GM20431 (cell line): ENCODE data around the gene PNKP.

Source experiments
- in situ Hi-C: fragments of 300-500 bp; cut with MseI, MboI; formaldehyde crosslinking; loops from one replicate; pipeline ENCODE4 v1.15.0; 2020; ENCODE audit warnings: low sequenced_read_pairs; ENCODE audit not compliant: unreplicated experiment

Gene PNKP

GRCh38 chr19:49890349-49891311 lies 23.3 kb upstream of the PNKP start:
- in situ Hi-C loops, result no loop called here

- in situ Hi-C loops, result no loop called here
These were observed 22.4 kb upstream of the PNKP start for GRCh38 chr19:49889687-49890348.

DNA sequence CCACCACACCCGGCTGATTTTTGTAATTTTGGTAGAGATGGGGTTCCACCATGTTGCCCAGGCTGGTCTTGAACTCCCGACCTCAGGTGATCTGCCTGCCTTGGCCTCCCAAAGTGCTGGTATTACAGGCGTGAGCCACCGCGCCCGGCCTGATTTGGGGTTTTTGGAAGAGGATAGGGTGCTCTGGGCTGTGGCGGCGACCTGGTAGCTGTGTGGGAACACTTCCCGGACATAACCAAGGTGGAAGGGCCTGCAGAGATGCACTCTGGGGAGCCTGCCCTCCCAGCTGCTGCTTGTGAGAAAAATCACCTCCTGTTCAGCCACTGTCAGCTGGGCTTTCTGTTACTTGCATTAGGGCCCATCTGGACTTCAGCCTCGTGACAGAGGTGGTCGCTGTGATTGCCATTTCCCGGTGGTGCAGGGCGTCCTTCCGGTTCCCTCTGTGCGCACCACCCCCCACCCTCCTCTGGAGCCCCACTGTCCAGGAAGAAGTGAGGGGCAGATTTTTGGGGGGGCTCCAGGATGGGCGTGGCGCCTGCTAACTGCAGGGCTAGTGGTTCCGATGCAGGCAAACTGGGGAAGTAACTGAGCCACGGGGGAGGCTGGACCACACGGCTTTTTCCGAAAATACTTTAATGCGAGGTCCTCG lies 21.8 kb upstream of the PNKP start:
- in situ Hi-C loops, result no loop called here

GRCh38 chr19:49888510-49888824 lies 21.1 kb upstream of the PNKP start:
- in situ Hi-C loops, result no loop called here

DNA sequence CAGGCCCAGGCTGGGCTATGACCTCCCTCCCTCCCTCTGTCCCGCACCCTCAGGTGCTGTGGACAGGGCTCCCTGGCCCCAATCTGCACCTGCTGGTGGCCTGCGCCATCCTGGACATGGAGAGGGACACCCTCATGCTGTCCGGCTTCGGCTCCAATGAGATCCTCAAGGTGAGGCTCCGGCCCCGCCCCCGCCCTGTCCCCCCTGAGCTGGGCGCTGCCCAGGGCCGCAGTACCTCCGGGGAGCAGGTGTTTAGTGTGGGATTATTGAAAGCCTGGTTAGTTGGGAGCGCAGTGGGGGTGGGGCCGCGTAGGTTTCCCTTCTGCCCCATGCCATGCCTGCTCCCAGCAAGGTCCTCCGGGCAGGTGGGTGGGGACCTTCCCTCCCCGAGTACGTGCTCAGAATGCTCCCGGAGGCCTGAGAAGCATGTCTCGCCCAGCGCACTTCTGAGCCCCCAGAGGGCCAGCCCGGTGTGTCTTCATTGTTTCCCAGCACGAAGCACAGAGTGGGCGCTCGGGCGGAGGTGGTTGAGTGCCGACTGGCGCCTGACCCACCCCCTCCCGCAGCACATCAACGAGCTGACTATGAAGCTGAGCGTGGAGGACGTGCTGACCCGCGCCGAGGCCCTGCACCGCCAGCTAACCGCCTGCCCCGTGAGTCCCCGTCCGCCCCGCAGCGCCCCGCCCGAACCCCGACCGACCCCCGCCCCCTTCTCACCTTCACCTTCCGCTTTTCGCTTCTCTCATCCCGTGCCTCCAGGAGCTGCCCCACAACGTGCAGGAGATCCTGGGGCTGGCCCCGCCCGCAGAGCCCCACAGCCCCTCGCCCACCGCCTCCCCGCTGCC lies 20.5 kb upstream of the PNKP start:
- in situ Hi-C loops, result no loop called here

DNA sequence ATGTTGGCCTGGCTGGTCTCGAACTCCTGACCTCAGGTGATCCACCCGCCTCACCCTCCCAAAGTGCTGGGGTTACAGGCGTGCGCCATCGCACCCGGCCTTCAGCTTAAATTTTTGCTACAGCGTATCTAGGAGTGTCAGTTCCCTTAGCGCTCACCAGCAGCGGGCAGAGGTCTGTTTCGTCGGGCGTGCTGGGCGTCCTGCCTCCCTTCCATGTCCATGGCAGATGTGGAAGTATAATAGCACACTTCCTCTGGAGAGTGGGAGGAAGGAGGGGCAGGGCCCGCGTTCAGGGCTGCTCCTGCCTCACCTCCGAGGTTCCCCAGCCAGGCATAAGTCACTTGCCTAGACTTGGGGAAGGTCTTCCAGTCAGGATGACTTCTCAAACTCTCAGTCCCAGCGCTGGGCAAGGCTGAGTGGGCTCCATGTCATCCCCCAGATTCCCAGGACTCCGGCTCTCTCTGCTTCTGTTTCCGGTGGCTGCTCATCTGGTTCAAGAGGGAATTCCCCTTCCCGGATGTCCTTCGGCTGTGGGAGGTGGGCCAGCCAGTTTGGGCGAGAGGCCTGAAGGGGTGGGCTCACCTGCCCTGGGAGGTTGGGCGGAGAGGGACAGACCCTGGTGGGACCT lies 19.8 kb upstream of the PNKP start:
- in situ Hi-C loops, result no loop called here

- in situ Hi-C loops, result no loop called here
These were observed 17.4 kb upstream of the PNKP start for GRCh38 chr19:49884760-49885159.

DNA sequence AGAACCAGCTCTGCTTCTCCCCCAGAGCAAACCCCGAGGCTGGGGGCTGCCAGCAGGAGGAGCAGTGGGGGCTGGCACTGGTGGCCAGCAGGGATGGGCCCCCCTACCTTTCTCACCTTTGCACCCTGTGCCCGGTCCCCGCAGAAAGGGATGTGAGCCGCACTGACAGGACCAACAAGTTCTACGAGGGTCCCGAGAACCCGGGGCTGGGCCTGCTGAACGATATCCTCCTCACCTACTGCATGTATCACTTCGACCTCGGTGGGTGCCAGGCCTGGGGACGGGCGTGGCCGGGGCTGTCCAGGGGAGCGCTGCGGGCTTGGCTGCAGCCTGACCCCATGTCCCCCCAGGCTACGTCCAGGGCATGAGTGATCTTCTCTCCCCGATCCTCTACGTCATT lies 16.7 kb upstream of the PNKP start:
- in situ Hi-C loops, result no loop called here

DNA sequence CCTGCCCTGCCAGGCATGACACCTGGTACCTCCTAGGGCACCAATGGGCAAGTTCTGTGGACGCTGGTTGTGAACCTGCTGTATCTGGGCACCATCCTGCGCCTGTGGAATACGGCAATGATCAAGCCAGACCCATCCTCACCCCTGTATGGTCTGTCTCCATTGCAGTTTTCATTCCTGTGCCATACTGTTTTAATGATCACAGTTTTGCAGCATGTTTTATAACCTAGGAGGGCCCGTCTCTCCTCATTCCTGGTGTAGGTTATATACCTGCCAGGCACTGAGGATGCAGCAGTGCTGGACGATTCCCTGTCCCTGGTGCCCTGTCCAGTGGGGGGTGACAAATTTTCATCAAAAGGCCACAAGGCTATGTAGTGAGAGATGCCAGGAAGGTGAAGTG lies 15.7 kb upstream of the PNKP start:
- in situ Hi-C loops, result no loop called here

DNA sequence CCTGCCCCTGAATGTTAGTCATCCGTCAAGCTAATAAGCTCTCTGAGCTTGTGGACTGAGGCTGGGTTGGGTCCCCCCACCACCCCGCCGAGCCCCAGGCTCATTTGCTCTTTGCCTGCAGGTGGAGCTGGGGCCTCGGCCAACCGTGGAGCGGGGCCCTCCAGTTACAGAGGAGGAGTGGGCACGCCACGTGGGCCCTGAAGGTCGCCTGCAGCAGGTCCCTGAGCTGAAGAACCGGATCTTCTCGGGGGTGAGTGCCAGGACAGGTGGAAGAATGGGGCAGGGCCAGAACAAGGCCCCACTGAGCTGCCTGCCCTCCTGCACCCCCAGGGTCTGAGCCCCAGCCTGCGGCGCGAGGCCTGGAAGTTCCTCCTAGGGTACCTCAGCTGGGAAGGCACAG lies 15.3 kb upstream of the PNKP start:
- in situ Hi-C loops, result no loop called here

DNA sequence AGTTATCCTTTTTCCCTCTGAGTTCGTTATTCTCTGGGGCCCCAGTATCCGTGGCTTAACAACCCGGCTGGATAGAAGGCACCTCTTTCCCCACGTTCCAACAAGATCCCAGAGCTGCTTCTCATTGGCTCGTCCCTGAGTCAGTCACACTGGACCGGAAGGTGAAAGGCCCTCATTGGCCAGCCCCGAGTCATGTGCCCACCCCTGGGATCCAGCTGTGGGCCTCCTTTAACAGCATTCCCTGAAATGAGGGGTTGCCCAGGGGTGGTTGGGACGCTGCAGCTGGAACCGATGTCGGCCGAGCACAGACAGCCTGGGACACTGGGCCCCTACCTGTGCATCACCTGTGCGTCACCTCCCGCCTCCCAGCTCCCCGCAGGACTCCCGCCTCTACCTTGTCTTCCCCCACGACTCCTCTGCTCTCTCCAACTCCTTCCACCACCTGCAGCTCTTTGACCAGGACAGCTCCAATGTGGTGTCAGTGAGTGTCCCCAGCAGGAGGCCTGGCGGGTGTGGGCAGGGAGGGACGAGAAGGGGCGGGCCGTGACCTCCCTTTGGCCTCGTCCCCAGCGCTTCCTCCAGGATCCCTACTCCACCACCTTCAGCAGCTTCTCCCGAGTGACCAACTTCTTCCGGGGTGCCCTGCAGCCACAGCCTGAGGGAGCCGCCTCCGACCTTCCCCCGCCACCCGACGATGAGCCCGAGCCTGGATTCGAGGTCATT lies 14.5 kb upstream of the PNKP start:
- in situ Hi-C loops, result no loop called here

GRCh38 chr19:49881186-49881585 lies 13.8 kb upstream of the PNKP start:
- in situ Hi-C loops, result no loop called here

DNA sequence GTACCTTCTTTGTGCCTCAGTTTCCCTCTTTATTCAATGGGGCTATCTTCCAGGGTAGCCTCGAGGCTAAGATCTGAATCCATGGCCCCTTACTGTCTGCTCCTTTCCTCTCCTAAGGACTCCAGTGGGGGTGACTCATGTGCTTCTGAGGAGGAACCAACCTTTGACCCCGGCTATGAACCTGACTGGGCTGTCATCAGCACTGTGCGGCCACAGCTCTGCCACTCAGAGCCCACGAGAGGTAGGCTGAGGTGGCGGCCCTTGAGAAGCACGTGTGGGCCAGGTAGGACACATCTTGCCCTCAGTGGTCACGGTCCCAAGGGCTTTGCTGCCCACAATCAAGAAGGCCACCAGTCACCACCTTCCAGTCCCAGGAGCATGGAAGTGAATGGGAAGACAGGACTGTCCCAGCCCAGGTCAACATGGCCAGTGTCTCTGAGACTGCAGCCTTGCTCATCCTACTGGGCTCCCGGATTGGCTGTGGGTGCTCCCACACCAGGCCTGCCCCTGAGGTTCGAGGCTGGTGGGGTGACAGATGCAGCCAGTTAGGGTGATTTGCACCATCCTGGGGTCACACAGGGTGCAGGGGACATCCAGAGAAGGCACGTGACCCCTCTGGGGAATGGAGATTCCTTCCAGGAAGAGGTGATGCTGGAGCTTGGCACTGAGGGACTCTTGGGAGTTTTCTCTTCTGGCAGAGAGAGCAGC lies 12.9 kb upstream of the PNKP start:
- in situ Hi-C loops, result no loop called here

DNA sequence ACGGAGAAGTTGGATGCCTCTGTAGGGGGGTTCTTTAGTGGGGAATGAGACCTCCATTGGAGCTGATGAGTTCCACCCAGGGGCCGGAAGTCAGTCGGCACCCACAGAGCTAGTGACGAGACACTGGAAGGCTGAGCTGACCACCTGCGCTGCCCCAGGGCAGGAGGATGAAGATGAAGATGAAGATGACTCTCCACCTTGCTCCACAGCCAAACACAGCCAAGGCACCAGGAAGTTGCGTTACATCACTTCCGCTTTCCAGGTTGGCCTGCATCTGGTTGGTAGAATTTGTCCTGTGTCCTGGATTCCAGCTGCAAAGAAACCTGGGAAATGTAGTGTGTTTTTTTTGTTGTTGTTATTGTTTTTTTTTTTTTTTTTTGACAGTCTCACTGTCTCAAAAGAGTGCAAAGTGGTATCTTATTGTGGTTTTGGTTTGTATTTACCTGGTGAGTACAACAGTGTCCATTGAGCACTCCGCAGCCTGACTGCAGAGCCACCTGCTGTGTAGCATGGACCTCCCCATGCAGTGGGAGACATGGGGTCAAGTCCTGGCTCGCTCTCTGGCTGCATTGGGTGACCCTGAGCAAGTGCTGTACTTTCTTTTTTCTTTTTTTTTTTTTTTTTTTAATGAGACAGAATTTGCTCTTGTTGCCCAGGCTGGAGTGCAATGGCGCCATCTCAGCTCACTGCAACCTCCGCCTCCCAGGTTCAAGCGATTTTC lies 12.0 kb upstream of the PNKP start:
- in situ Hi-C loops, result no loop called here

DNA sequence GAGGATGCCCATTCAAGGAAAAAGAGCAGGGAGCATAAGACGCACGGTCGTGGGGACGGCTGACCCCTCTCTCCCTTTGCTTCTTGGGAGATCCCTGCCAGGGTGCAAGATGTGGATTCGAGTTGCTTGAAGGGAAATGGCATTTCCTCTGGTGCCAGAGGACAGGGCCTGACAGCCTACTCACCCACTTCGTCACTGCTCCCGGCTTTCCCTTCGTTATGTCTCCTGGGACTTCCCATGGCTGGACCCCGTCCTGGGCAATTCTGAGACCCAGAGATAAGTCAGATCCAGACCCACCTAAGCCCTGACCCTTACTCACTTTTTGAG lies 11.3 kb upstream of the PNKP start:
- in situ Hi-C loops, result no loop called here

GRCh38 chr19:49877879-49878743 lies 10.7 kb upstream of the PNKP start:
- in situ Hi-C loops, result no loop called here
